ENCODE data around the gene NAB2. TPM values are rescaled to one million over a fixed set of nuclear protein-coding genes. Genes with fewer than 3 reads are reported as not detected.

NAB2 gene
- total and polyA plus RNA-seq, 4 donors: 18.0 to 42.8 (median 26.2) TPM

DNA sequence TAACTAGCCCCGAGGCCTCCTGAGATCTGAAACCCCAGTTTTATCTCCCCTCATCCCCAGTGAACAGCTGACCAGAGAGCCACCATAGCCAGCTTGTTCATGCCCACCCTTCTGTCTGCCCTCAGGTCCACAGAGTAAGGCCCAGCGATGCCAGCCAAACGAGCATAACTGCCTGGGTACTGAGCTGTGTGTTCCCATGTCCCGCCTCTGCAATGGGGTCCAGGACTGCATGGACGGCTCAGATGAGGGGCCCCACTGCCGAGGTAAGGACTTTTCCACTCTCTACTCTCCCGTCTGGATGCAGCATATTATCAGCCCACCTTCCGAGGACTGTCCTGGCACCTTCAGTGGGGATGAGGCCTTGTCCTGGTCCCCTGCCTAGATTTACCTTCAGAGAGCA, 52.3 kb downstream of the NAB2 start:
- Histone ChIP-seq H3K27me3 (ENCODE audit: control insufficient read depth, insufficient read depth, low read length) (no peaks in the 10 kb centered on the region), H3K9me3 (ENCODE audit: control insufficient read depth, insufficient read depth, low read length) (no peaks in the 10 kb centered on the region), H3K27ac (ENCODE audit: low read depth, low read length) (no peak overlapping the region), H3K36me3 (ENCODE audit: control insufficient read depth, insufficient read depth, low read length) (peaks cover 86% of the 10 kb centered on the region), H3K4me1 (ENCODE audit: control insufficient read depth, insufficient read depth, low read length) (peaks cover 59% of the 10 kb centered on the region), H3K4me3 (ENCODE audit: low read depth, low read length) (no peak overlapping the region)
- WGBS (ENCODE audit: insufficient coverage): 89% methylated on average over 6 of the region's 8 CpGs
- no peak for DNase-seq (ENCODE audit: low read depth in 4 of 6, low spot score in 6 of 6)

DNA sequence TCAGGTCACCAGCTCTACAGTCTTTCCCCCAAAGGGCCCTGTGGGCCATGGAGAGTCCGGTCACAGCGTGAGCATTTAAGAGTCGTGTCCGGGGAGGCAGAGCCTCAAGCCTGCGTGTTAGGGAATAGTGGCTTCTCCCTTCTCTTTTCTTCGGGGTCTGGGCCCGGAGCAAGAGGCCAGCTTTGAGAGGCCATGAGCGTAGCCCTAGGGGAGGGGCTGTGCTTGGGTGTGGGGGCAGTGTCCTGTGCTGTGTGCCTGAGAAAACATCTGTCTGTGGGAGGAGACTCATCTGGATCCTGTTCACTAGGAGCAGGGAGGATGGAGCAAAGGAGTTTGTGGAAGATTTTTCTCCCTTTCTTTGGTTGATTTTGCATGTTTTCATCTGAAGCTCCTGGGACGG, 53.2 kb downstream of the NAB2 start:
- Histone ChIP-seq H3K27ac (ENCODE audit: low read depth, low read length) (peak overlapping the region; percentile 72), H3K27me3 (ENCODE audit: control insufficient read depth, insufficient read depth, low read length) (no peaks in the 10 kb centered on the region), H3K36me3 (ENCODE audit: control insufficient read depth, insufficient read depth, low read length) (peaks cover 92% of the 10 kb centered on the region), H3K9me3 (ENCODE audit: control insufficient read depth, insufficient read depth, low read length) (no peaks in the 10 kb centered on the region), H3K4me3 (ENCODE audit: low read depth, low read length) (no peak overlapping the region), H3K4me1 (ENCODE audit: control insufficient read depth, insufficient read depth, low read length) (peaks cover 59% of the 10 kb centered on the region)
- no peak for DNase-seq (ENCODE audit: low read depth in 4 of 6, low spot score in 6 of 6)
- WGBS (ENCODE audit: insufficient coverage): 68% methylated on average over 5 of the region's 9 CpGs

DNA sequence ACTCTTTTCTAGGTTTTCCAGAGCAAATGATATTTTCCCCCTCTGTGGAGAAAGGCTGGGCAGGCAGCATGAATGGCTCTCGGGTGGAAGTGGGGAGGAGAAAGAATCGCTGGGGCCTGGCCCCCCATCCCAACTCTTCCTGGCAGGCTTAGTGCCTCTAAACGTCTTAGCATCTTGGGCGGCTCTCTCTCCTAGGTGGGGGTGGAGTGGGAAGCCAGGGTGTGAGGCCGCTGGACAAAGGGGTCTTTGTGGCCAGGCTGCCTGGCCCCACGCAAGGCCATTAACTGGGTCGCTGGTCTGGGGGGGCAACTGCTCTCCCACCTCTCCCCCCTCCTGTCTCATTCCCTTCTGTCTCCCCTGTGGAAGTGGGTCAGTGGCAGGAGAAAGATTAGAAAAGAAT, 53.8 kb downstream of the NAB2 start:
- WGBS (ENCODE audit: insufficient coverage): 17% methylated on average over 2 of the region's 7 CpGs
- peaks cover 94% of the 10 kb centered on the region for H3K36me3 ChIP-seq (ENCODE audit: control insufficient read depth, insufficient read depth, low read length)
- no peaks in the 10 kb centered on the region for H3K27me3 ChIP-seq (ENCODE audit: control insufficient read depth, insufficient read depth, low read length)
- peak in 2 of 6 donors; percentile 15 to 62 for DNase-seq (ENCODE audit: low read depth in 4 of 6, low spot score in 6 of 6)
- no peak overlapping the region for H3K4me3 ChIP-seq (ENCODE audit: low read depth, low read length)
- no peaks in the 10 kb centered on the region for H3K9me3 ChIP-seq (ENCODE audit: control insufficient read depth, insufficient read depth, low read length)
- H3K27ac ChIP-seq (ENCODE audit: low read depth, low read length): peak overlapping the region; percentile 72
- H3K4me1 ChIP-seq (ENCODE audit: control insufficient read depth, insufficient read depth, low read length): peaks cover 62% of the 10 kb centered on the region

DNA sequence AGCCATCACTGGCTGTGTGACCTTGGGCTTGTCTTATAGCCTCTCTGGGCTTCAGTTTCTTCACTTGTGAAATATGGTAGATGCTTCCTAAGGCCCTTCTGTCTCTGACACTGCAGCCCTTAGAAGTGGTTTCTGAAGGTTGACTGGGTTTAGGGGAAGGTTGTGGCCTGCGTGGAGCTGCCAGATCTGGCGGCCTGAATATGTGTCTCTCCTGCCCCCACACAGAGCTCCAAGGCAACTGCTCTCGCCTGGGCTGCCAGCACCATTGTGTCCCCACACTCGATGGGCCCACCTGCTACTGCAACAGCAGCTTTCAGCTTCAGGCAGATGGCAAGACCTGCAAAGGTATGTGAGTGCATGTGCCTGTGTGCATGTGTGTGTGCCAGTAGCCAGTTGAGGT, 54.5 kb downstream of the NAB2 start:
- 54% methylated on average over 4 of the region's 4 CpGs for WGBS (ENCODE audit: insufficient coverage)
- DNase-seq (ENCODE audit: low read depth in 4 of 6, low spot score in 6 of 6): no peak
- no peak overlapping the region for H3K4me3 ChIP-seq (ENCODE audit: low read depth, low read length)
- peaks cover 92% of the 10 kb centered on the region for H3K36me3 ChIP-seq (ENCODE audit: control insufficient read depth, insufficient read depth, low read length)
- H3K27ac ChIP-seq (ENCODE audit: low read depth, low read length): peak overlapping the region; percentile 72
- no peaks in the 10 kb centered on the region for H3K27me3 ChIP-seq (ENCODE audit: control insufficient read depth, insufficient read depth, low read length)
- H3K4me1 ChIP-seq (ENCODE audit: control insufficient read depth, insufficient read depth, low read length): peaks cover 62% of the 10 kb centered on the region
- no peaks in the 10 kb centered on the region for H3K9me3 ChIP-seq (ENCODE audit: control insufficient read depth, insufficient read depth, low read length)

Other genes starting within 250 kb of the NAB2 start
- gene SDR9C7, start 154.7 kb upstream of the NAB2 start, total RNA-seq: under 1 TPM in 1 of 2 donors, not detected in 1; 0.20 TPM
- gene SDR9C7, start 154.7 kb upstream of the NAB2 start, polyA plus RNA-seq (ENCODE audit: insufficient read length in 2 of 2): under 1 TPM in 1 of 2 donors, not detected in 1; 0.27 TPM
- gene RDH16, start 131.5 kb upstream of the NAB2 start, total RNA-seq: under 1 TPM; 0.30 to 0.55 TPM
- 1 to 10 TPM in 1 of 2 donors, under 1 TPM in 1; 0.65 to 1.2 TPM for gene RDH16, start 131.5 kb upstream of the NAB2 start, polyA plus RNA-seq (ENCODE audit: insufficient read length in 2 of 2)
- 1 to 10 TPM; 6.6 to 8.9 TPM for gene ZBTB39, start 82.6 kb upstream of the NAB2 start, total RNA-seq
- 1 to 10 TPM; 7.9 to 9.8 TPM for gene ZBTB39, start 82.6 kb upstream of the NAB2 start, polyA plus RNA-seq (ENCODE audit: insufficient read length in 2 of 2)
- 1 to 10 TPM; 2.6 to 6.8 TPM for gene TAC3, start 72.6 kb upstream of the NAB2 start, total RNA-seq
- 1 to 10 TPM; 6.8 to 8.1 TPM for gene TAC3, start 72.6 kb upstream of the NAB2 start, polyA plus RNA-seq (ENCODE audit: insufficient read length in 2 of 2)
- gene MYO1A, start 39.0 kb upstream of the NAB2 start, total RNA-seq: under 1 TPM; 0.28 to 0.69 TPM
- under 1 TPM in 1 of 2 donors, not detected in 1; 0.17 TPM for gene MYO1A, start 39.0 kb upstream of the NAB2 start, polyA plus RNA-seq (ENCODE audit: insufficient read length in 2 of 2)
- gene NEMP1, start 10.3 kb upstream of the NAB2 start, total RNA-seq: 10 to 100 TPM; 13.2 to 17.3 TPM
- 10 to 100 TPM; 13.3 to 13.9 TPM for gene NEMP1, start 10.3 kb upstream of the NAB2 start, polyA plus RNA-seq (ENCODE audit: insufficient read length in 2 of 2)
- 10 to 100 TPM; 28.0 to 58.0 TPM for gene STAT6, start 22.2 kb downstream of the NAB2 start, total RNA-seq
- gene STAT6, start 22.2 kb downstream of the NAB2 start, polyA plus RNA-seq (ENCODE audit: insufficient read length in 2 of 2): 10 to 100 TPM; 19.7 to 37.9 TPM
- gene LRP1, start 39.4 kb downstream of the NAB2 start, total RNA-seq: 100 to 1,000 TPM; 182 to 241 TPM
- 100 to 1,000 TPM; 237 to 319 TPM for gene LRP1, start 39.4 kb downstream of the NAB2 start, polyA plus RNA-seq (ENCODE audit: insufficient read length in 2 of 2)
- not detected for gene LRP1-AS, start 58.5 kb downstream of the NAB2 start, total RNA-seq
- gene LRP1-AS, start 58.5 kb downstream of the NAB2 start, polyA plus RNA-seq (ENCODE audit: insufficient read length in 2 of 2): 1 to 10 TPM in 1 of 2 donors, not detected in 1; 2.3 TPM
- gene NXPH4, start 127.7 kb downstream of the NAB2 start, total RNA-seq: 10 to 100 TPM in 1 of 2 donors, 1 to 10 TPM in 1; 7.8 to 12.0 TPM
- 10 to 100 TPM; 28.0 to 31.9 TPM for gene NXPH4, start 127.7 kb downstream of the NAB2 start, polyA plus RNA-seq (ENCODE audit: insufficient read length in 2 of 2)
- 10 to 100 TPM; 37.5 to 61.8 TPM for gene SHMT2, start 140.6 kb downstream of the NAB2 start, total RNA-seq
- gene SHMT2, start 140.6 kb downstream of the NAB2 start, polyA plus RNA-seq (ENCODE audit: insufficient read length in 2 of 2): 10 to 100 TPM; 53.9 to 62.6 TPM
- gene STAC3, start 162.1 kb downstream of the NAB2 start, total RNA-seq: 1 to 10 TPM; 1.7 to 2.1 TPM
- 10 to 100 TPM in 1 of 2 donors, 1 to 10 TPM in 1; 4.0 to 10.9 TPM for gene STAC3, start 162.1 kb downstream of the NAB2 start, polyA plus RNA-seq (ENCODE audit: insufficient read length in 2 of 2)